GM21619 (cell line): ENCODE results near the gene RAB15.

ENCODE experiments used
- ATAC-seq: cut with Tn5 transposase; IDR thresholded peaks from one replicate; pipeline ENCODE4 v1.9.1; 2021; ENCODE audit not compliant: unreplicated experiment

RAB15 gene

GRCh38 chr14:64939817-64940190 lies 32.3 kb downstream of the RAB15 start:
- no peak for ATAC-seq

DNA sequence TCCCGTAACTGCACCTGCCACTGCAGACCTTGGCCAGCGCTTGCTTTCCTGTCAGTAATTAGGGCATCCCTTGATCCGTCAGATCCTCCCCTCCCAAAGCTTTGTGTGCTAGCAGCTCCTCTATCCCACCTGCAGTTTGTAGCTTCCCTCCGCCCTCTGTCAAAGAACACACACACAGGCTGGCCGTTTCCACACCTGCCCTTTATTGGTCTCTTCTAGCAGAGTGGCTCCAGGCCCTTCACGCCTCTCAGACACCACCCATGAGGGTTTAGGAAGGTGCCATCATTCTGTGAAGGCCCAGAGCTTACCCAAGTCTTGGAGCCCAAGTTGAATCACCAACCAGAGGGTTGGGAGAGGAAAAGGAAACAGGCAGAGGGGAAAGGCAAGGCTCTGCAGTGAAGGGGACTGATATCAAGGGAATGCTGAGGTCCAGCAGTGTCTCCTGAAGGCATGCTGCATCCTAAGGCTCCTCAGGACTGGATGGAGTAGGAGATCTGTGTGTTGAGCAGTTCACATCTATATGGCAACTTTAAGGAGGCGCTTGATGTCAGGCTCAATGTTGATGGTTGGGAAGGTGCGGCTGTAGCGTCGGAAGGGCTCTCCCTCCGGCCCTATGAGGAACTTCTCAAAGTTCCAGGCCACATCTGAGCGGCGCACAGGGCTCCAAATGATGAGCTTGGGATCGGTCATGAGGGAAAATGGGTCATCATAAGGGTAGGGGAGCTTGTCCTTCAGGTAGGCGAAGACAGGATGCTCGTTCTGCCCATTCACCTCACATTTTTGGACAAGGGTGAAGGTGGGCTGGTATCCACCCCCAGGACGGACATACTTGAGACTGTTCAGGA lies 32.9 kb downstream of the RAB15 start:
- no peak for ATAC-seq

DNA sequence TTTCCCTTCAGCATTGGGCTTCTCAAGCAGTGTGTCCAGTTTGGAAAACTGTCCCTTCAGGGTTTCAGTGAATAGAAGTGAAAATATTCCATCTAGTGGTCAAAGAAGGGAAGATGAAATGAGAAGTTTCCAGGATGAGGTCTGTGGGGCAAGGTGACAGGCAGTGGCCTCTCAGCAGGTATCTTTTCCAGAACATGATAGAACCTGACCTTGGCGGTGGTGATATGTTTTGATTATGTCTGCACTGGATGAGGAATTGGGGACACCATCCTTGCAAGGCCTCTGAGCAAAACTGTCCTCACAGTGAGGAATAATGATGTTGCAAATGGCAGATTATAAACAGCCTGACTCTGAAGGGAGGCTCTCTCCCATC lies 34.3 kb downstream of the RAB15 start:
- no peak for ATAC-seq

DNA sequence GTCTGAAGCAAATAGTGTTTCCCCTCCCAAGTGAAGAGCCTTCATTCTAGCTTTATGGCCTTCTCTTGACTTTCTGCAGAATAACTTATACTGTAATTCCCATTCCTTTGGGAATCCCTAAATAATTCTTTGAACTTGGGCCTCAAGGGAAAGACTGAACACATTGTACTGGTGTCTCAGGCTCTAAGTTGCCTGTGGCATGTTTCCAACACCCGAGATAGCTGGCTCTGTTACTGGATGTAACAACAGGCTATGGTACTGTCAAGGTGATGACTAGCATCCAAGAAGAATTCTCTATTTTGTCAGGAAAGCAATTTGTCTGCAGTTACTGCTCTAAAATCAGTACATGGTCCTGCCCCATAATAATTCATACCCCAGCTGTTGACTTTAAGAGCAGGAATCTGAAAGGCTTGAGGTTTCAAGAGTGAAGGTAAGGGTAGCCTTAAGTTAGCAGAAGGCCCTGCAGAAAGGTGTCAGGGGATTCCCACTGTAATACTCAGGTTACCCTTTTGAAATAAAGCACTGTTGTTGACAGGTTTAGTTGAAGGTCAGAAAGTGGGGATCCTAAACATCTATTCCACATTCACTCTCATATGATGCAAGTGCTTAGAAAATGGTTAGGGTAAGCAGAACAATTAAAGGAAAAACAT lies 34.8 kb downstream of the RAB15 start:
- ATAC-seq: no peak

DNA sequence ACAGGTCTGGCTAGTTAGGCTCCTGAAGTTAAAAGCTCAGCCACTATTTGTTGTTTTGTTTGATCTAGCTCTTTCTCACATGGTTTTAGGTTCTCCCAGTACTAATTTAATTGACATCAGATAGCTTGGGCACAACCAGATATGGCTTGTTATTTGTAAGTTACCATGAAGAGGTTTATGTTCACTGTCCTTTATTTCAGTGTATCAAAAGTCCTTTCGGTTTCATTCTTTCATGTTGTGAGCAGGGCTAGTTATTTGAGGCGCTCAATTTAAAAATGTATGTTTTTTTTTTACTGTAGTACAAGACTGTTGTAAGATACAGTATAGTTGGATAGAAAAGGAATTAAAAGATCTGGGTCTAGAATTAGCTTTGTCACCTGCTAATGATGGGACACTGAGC lies 36.6 kb downstream of the RAB15 start:
- ATAC-seq: no peak

- no peak for ATAC-seq
Observed at GRCh38 chr14:64934338-64934929, 37.7 kb downstream of the RAB15 start.

GRCh38 chr14:64932231-64932630 lies 39.9 kb downstream of the RAB15 start:
- ATAC-seq: no peak

DNA sequence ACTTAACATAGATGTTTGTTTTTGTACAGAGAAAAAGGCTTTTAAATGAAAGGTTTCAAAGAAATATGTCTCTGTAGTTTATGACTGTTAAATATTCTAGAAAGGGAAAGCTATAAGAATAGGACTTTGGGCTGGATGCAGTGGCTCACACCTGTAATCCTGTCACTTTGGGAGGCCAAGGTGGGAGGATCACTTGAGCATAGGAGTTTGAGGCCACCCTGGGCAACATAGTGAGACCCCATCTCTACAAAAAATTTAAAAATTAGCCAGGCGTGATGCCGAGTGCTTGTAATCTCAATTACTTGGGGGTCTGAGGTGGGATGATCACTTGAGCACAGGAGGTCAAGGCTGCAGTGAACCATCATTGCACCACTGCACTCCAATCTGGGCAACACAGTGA lies 41.0 kb downstream of the RAB15 start:
- no peak for ATAC-seq

DNA sequence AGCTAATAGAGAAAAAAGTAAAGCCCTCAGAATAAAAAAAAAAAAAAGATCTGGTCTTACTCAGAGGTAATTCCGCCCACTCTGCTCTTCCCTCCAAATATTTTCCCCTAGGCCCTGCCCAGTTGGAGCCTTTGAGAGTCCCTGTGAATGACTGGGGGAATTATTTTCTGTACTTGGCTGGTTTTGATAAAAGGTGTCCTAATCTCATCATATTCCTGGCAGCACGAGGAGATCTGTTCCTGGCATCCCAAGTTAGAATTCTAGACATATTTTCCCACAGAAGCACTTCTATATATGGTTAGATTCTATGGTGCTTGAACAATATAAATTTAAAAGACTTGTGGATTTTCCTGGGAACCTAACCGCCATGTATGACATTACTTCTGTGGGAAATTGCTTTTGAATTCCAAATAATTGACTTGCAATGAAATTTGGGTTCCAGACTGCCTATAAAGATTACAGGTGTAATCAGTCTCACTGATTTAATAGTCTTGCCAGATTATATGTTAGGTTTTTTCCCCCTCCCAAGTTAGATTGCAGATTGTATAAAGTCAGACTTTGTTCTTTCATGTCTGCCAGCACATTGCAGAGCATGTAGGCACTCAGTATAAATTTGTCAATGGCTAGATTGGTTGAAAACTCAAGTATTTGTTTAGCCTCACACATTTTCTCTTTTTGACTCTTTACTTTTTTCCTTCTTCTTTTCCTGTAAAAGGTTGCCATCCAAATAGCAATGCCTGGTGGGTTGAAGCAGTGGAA lies 41.9 kb downstream of the RAB15 start:
- ATAC-seq: no peak

- no peak for ATAC-seq
Observed at GRCh38 chr14:64929014-64929359, 43.1 kb downstream of the RAB15 start.

GRCh38 chr14:64928239-64929013 lies 43.7 kb downstream of the RAB15 start:
- peak; percentile 82 for ATAC-seq

DNA sequence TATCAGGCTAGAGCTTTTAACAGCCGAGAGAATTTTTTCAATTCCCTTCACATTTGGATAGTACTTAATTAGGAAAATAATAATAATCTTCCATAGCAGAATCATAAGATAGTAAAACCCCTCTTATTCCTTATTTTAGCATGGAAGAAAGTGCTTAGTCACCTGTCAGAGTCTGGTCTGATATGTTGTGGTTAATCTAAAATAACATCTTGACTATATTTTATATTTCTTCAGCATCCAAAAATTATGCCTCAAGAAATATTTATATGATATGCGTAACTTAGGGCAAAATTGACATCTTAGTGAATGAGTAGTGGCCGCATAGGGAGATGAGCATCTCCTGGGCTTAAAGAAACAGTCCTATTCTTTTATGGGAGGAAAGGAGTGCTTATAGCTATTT lies 45.1 kb downstream of the RAB15 start:
- no peak for ATAC-seq

DNA sequence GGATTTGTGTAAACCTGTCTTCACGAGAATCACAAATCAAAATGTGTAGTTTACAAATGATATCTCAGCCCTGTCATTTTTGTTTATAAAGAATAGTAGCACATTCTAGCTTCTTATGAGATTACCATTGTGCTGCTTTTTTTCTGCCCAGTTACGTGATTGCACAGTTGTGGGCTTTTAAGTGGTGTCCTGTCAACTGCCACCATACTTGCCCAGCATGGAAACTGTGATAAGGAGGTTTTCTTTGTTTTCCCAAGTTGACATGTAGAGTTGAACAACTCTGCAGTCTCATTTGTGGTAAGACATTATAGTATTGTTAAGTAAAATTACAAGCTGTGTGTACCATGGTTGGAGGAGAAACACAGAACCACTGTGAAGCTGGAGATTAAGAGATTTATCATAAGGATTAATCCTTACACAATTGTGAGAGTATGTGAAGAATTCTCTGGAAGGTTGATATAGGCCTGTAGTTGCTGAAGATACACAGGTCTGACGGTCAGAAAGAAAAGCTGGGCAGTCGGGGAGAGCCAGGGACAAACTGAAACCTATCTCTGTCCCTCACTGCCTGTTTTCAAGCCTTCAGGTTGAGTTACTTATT lies 45.6 kb downstream of the RAB15 start:
- no peak for ATAC-seq

DNA sequence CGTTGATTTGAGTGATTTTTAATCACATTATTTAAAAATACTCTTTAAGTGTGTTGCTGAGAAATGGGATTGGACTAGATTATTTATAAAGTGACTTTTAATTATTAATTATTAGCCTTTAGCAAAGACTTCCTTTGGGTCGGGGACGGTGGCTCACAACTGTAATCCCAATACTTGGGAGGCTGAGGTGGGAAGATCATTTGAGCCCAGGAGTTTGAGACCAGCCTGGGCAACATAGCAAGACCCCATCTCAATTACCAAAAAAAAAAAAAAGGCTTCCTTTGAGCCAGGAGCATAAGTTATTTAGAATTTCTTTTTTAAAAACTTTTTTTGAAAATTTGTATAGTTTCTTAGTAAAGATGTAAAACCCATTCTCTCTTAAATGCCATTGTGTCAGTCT lies 49.1 kb downstream of the RAB15 start:
- ATAC-seq: no peak

GRCh38 chr14:64920465-64920864 lies 51.7 kb downstream of the RAB15 start:
- no peak for ATAC-seq

GRCh38 chr14:64919618-64920017 lies 52.5 kb downstream of the RAB15 start:
- no peak for ATAC-seq

GRCh38 chr14:64919215-64919614 lies 52.9 kb downstream of the RAB15 start:
- ATAC-seq: no peak

GRCh38 chr14:64918216-64918615 lies 53.9 kb downstream of the RAB15 start:
- no peak for ATAC-seq

- no peak for ATAC-seq
Observed at GRCh38 chr14:64915797-64916196, 56.3 kb downstream of the RAB15 start.

GRCh38 chr14:64915029-64915424 lies 57.1 kb downstream of the RAB15 start:
- ATAC-seq: no peak
